Skeletal muscle satellite cell (primary cell): Measurements from ENCODE around the gene MYOM3.

Source experiments
- H3K27me3 ChIP-seq: 2 replicates; pipeline ENCODE4 v1.7.0; 2013; ENCODE audit warnings: low read length; ENCODE audit not compliant: control insufficient read depth, insufficient read depth
- H3K36me3 ChIP-seq: 2 replicates; pipeline ENCODE4 v1.7.0; 2013; ENCODE audit warnings: mild to moderate bottlenecking, control low read depth, low read length; ENCODE audit not compliant: insufficient read depth
- H3K4me1 ChIP-seq: 2 replicates; pipeline ENCODE4 v1.7.0; 2013; ENCODE audit warnings: low read length; ENCODE audit not compliant: control insufficient read depth, insufficient read depth
- H3K4me2 ChIP-seq: 2 replicates; pipeline ENCODE4 v1.7.0; 2013; ENCODE audit warnings: mild to moderate bottlenecking, low read length
- H3K4me3 ChIP-seq: 2 replicates; pipeline ENCODE4 v1.7.0; 2013; ENCODE audit warnings: low read length
- H3K9ac ChIP-seq: 2 replicates; pipeline ENCODE4 v1.7.0; 2013; ENCODE audit warnings: mild to moderate bottlenecking, low read depth, low read length, moderate library complexity
- H3K9me3 ChIP-seq: replicated peaks from 2 replicates; pipeline ENCODE4 v1.7.0; 2013; ENCODE audit warnings: mild to moderate bottlenecking, control low read depth, low read length

MYOM3 gene

DNA sequence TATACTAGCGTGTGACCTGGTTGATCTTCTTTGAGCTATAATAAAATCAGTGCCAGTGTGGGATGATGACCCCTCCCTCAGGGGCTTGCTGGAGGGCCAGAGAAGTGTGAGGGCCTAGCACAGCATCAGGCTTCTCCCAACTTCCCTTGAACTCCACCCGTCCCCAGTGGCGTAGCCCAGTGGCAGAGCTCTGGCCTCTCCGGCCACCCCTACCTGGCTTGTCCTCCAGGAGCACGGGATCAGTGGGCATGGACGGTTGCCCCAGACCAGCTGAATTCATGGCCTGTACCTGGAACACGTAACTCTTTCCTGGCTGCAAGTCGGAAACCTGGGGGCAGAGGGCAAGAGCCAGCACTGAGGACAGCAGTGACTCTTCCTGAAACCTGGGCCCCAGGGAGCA lies 36.0 kb downstream of the MYOM3 start:
- Histone ChIP-seq H3K36me3 (no peaks in the 10 kb centered on the region), H3K9ac (no peak overlapping the region), H3K27me3 (peaks cover 30% of the 10 kb centered on the region), H3K4me2 (no peak overlapping the region), H3K9me3 (no peaks in the 10 kb centered on the region), H3K4me3 (no peak overlapping the region), H3K4me1 (no peaks in the 10 kb centered on the region)

DNA sequence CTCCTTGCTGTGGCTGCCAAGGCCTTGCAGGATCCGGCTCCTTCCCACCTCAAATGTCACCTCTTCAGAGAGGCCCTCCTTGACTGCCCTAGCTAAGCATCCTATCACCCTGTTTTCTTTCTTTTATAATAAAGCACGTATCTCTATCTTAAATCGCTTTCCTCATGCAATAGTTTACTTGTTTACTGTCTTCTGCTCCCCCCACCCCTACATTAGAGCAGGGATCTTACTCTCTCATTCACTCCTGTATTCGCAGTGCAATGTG lies 36.4 kb downstream of the MYOM3 start:
- H3K36me3 ChIP-seq, result no peaks in the 10 kb centered on the region
- no peaks in the 10 kb centered on the region for H3K4me1 ChIP-seq
- no peak overlapping the region for H3K4me3 ChIP-seq
- H3K4me2 ChIP-seq, result no peak overlapping the region
- no peak overlapping the region for H3K9ac ChIP-seq
- no peaks in the 10 kb centered on the region for H3K9me3 ChIP-seq
- H3K27me3 ChIP-seq, result peaks cover 27% of the 10 kb centered on the region

DNA sequence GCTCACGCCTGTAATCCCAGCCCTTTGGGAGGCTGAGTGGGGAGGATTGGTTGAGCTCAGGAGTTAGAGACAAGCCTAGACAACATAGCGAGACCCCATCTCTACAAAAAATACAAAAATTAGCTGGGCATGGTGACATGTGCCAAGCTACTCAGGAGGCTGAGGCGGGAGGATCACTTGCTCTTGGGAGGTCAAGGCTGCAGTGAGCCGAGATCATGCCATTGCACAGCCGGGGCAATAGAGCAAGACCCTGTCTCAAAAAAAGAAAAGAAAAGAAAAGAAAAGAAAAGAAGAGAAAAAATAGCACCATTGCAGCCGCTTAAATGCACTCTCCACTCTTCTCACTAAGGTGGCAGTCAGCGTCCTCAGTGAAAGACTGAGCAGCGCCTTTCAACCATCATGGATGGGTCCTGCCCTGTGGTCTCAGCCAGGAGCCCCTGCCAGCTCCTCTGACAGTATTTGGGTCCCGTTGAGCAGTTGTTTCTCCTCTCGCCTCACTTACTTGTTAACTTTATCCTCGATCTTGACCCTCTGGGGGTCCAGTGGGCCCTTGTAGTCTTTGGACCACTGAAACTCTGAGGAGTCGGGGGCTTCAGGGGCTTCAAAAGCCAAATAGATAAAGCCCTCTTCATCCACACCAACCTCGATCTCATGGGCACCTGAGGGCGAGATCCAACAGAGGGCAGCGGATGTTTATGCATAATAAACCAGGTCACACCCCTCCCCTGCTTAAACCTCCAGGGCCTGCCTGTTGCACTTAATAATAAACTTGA lies 36.9 kb downstream of the MYOM3 start:
- H3K9me3 ChIP-seq, result no peaks in the 10 kb centered on the region
- no peak overlapping the region for H3K4me3 ChIP-seq
- H3K4me1 ChIP-seq, result no peaks in the 10 kb centered on the region
- no peak overlapping the region for H3K9ac ChIP-seq
- no peak overlapping the region for H3K4me2 ChIP-seq
- H3K27me3 ChIP-seq, result peaks cover 23% of the 10 kb centered on the region
- no peaks in the 10 kb centered on the region for H3K36me3 ChIP-seq

DNA sequence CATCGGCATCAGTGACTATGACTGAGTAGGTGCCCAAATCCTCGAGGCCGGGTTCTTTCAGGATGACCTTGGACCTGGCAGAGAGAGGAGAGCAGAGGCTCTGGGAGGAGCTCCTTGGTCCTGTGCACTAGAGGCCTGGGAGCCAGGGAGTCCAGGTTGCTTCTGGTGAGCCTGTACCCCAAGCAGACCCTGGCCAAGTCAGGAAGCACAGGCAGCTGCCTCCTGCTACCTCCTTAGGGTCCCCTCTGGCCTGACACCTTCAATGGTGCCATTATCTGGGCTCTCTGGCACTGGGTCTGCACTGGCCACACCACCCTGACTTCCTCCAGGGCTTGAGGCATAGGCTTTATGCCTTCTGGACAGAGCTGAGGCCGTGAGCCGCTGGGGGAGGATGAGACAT lies 37.7 kb downstream of the MYOM3 start:
- Histone ChIP-seq H3K4me3 (no peak overlapping the region), H3K9ac (no peak overlapping the region), H3K4me2 (no peak overlapping the region), H3K36me3 (no peaks in the 10 kb centered on the region), H3K4me1 (no peaks in the 10 kb centered on the region), H3K9me3 (no peaks in the 10 kb centered on the region), H3K27me3 (peaks cover 17% of the 10 kb centered on the region)

DNA sequence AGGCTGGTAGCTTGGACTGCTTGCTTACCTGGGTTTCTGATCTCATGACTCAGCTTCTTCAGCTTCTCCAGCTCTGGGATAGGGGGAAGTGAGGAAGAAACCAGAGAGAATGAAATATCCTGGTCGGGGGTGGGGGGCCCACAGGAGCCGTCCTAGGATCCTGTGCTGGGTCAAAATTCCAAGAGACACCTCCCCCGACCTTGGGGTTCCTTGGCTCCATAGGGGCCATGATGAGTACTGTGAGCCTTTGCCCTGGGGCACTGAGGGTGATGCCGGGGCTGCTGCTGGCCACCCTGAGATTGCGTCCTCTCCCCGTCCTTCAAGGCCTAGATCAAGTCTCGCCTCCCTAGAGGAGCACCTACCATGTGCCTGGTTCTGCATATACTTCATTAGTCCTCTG lies 40.0 kb downstream of the MYOM3 start:
- H3K4me3 ChIP-seq, result no peak overlapping the region
- no peak overlapping the region for H3K9ac ChIP-seq
- peaks cover 26% of the 10 kb centered on the region for H3K27me3 ChIP-seq
- H3K36me3 ChIP-seq, result no peaks in the 10 kb centered on the region
- no peaks in the 10 kb centered on the region for H3K9me3 ChIP-seq
- H3K4me1 ChIP-seq, result no peaks in the 10 kb centered on the region
- no peak overlapping the region for H3K4me2 ChIP-seq

DNA sequence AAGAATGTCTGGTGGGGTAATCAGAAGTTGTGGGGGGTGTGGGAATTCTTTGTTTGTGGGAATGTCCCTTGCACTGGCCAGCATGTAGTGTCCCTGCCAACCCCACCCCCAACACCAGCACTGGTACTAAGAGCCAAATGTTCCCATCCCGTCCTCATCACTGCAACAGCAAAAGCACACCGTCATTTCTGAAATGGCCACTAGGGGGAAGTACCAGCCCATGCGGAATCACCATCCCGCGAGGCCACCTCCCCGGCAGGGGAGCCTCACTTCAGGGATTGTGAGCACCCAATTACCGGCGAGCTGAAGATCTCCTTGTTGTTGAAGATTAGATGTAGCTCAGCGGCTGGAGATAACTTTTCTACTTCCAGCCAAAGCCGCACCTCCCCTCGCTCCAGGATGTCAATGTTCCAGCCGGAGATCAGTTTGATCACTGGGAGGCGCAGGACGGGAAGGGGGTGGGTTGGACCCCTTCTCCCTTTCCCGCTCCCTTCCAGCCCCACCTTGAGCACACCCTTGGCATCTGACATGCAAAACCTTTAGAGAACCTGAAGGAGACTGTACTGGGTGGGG lies 41.0 kb downstream of the MYOM3 start:
- Histone ChIP-seq H3K4me2 (no peak overlapping the region), H3K9me3 (no peaks in the 10 kb centered on the region), H3K36me3 (no peaks in the 10 kb centered on the region), H3K27me3 (peaks cover 34% of the 10 kb centered on the region), H3K9ac (no peak overlapping the region), H3K4me3 (no peak overlapping the region), H3K4me1 (no peaks in the 10 kb centered on the region)

- no peak overlapping the region for H3K9ac ChIP-seq
- no peaks in the 10 kb centered on the region for H3K36me3 ChIP-seq
- H3K4me1 ChIP-seq, result no peaks in the 10 kb centered on the region
- H3K4me3 ChIP-seq, result no peak overlapping the region
- no peaks in the 10 kb centered on the region for H3K9me3 ChIP-seq
- no peak overlapping the region for H3K4me2 ChIP-seq
- H3K27me3 ChIP-seq, result peaks cover 42% of the 10 kb centered on the region
Measured at GRCh38 chr1:24069817-24070216, 42.1 kb downstream of the MYOM3 start.

DNA sequence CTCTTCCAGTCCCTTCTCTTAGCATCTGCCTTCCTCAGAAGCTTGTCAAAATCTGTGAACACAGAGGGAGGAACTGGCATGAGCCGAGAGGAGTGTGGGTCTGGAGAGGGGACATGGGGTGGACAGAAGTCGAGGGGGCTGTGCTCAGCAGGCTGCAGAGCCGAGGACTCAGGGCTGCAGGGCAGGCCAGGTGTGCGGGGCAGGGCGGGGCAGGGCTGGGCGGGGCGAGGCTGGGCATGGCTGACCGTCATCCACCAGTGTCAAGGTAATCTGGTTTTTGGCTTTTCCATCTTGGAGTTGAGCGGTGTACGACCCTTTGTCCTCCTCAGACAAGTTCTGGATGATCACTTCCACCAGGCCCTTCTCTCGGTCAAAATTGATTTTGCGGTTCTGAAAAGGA lies 44.0 kb downstream of the MYOM3 start:
- no peaks in the 10 kb centered on the region for H3K9me3 ChIP-seq
- H3K4me3 ChIP-seq, result no peak overlapping the region
- peaks cover 38% of the 10 kb centered on the region for H3K27me3 ChIP-seq
- H3K4me1 ChIP-seq, result no peaks in the 10 kb centered on the region
- H3K36me3 ChIP-seq, result no peaks in the 10 kb centered on the region
- H3K4me2 ChIP-seq, result no peak overlapping the region
- H3K9ac ChIP-seq, result no peak overlapping the region

DNA sequence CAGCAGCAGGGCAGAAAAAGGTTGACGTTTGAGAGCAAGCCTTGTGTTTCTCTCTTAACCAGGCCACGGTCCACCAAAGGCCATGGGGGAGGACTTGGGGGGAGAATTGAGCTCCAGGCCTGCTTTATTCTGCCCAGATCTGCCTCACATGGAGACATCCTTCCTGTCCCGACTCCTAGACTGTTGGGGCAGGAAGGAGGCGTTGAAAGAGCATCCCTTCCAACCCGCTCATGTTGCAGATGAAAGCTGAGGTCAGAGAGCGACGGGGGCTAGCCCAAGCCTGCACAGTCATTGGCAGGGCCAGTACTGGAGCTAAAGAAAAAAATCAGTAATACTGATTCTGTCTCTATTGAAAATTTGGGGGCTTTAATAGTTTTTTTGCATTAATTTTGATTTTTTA lies 46.6 kb downstream of the MYOM3 start:
- Histone ChIP-seq H3K4me3 (no peak overlapping the region), H3K27me3 (peaks cover 34% of the 10 kb centered on the region), H3K9me3 (peaks cover 5% of the 10 kb centered on the region)

GRCh38 chr1:24062221-24062620 lies 49.7 kb downstream of the MYOM3 start:
- Histone ChIP-seq H3K27me3 (peaks cover 35% of the 10 kb centered on the region), H3K4me3 (no peak overlapping the region), H3K36me3 (no peaks in the 10 kb centered on the region), H3K9ac (no peak overlapping the region), H3K9me3 (peaks cover 5% of the 10 kb centered on the region), H3K4me2 (no peak overlapping the region), H3K4me1 (no peaks in the 10 kb centered on the region)

More for the DNA sequence above, 46.6 kb downstream of the MYOM3 start:
- Histone ChIP-seq H3K4me2 (no peak overlapping the region), H3K9ac (no peak overlapping the region), H3K4me1 (no peaks in the 10 kb centered on the region), H3K36me3 (no peaks in the 10 kb centered on the region)

DNA sequence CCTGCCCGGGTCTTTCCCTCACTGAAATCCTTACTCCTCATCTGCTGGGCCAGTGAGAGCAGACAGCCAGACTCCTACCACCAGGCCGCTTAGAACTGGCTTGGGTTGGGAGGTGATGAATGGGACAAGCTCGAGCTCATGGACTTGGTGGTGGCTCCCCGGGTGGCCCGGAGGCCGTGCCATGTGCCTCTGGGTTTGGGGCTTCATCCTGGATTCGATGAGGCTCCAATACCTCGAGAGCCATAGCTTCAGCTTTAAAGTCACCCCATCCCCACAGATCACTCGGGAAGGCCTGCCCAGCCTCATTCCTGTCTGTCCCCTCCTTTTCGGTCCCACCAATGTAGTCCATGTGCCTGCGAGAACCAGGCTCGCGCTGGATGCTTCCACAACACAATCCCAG lies 51.5 kb downstream of the MYOM3 start:
- Histone ChIP-seq H3K4me2 (no peak overlapping the region), H3K27me3 (peaks cover 23% of the 10 kb centered on the region), H3K36me3 (no peaks in the 10 kb centered on the region), H3K4me3 (no peak overlapping the region), H3K4me1 (no peaks in the 10 kb centered on the region), H3K9ac (no peak overlapping the region), H3K9me3 (peaks cover 5% of the 10 kb centered on the region)
